Type B pancreatic cell (in vitro differentiated cells): ENCODE measurements around the gene PEX14. TPM values are rescaled to one million over a fixed set of nuclear protein-coding genes. Genes with fewer than 3 reads are reported as not detected.

Experiments used
- DNase-seq: peaks from one replicate; pipeline ENCODE4 v3.0.0; 2021; ENCODE audit warnings: mixed read lengths; ENCODE audit not compliant: unreplicated experiment; ENCODE audit errors: extremely low spot score
- H3K27ac Mint-ChIP-seq: 2 replicates; pipeline ENCODE4 v1.8.0; 2021; ENCODE audit warnings: mild to moderate bottlenecking, mixed read lengths
- H3K27me3 Mint-ChIP-seq: 2 replicates; pipeline ENCODE4 v1.8.0; 2021; ENCODE audit warnings: mixed read lengths
- H3K36me3 Mint-ChIP-seq: 2 replicates; pipeline ENCODE4 v1.8.0; 2021; ENCODE audit warnings: mixed read lengths
- H3K4me1 Mint-ChIP-seq: one replicate; pipeline ENCODE4 v1.8.0; 2021; ENCODE audit warnings: mixed read lengths; ENCODE audit not compliant: unreplicated experiment
- H3K4me3 Mint-ChIP-seq: 2 replicates; pipeline ENCODE4 v1.8.0; 2021; ENCODE audit warnings: mild to moderate bottlenecking, mixed read lengths
- H3K9me3 Mint-ChIP-seq: 2 replicates; pipeline ENCODE4 v1.8.0; 2021; ENCODE audit warnings: mixed read lengths
- total RNA-seq: library from RNA; stranded (reverse); gene quantifications from 2 replicates; pipeline ENCODE4 v1.2.1, GENCODE V29; 2021; ENCODE audit warnings: low replicate concordance
- TF ChIP-seq, protein P1 (sequence below): fragments of 200-600 bp; sonication (generic); conservative IDR thresholded peaks from 2 replicates; pipeline ENCODE4 v1.5.0; 2021; ENCODE audit warnings: antibody characterized with exemption, mild to moderate bottlenecking

PEX14 gene
- total RNA-seq, 1 donor from 2014 or later, result 22.5 TPM

DNA sequence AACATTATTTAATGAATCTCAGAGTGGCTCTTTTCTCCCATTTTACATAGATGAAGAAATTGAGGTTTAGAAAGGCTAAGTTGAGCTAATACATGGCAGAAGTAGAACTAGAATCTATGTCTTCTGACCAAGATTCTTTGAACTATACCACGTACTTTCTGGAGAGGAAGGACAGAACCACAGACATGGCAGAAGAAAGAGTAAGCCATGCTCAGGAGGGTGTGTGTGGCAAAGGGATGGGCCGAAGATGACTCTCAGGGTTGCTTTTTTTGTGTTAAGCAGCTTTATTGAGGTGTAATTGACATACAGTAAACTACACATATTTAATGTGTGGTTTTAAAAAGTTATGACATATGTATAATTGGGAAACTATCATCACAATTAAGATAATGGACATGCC, 69.5 kb downstream of the PEX14 start:
- H3K4me1 Mint-ChIP-seq, result peaks cover 19% of the 10 kb centered on the region
- TF ChIP-seq, protein P1, sequence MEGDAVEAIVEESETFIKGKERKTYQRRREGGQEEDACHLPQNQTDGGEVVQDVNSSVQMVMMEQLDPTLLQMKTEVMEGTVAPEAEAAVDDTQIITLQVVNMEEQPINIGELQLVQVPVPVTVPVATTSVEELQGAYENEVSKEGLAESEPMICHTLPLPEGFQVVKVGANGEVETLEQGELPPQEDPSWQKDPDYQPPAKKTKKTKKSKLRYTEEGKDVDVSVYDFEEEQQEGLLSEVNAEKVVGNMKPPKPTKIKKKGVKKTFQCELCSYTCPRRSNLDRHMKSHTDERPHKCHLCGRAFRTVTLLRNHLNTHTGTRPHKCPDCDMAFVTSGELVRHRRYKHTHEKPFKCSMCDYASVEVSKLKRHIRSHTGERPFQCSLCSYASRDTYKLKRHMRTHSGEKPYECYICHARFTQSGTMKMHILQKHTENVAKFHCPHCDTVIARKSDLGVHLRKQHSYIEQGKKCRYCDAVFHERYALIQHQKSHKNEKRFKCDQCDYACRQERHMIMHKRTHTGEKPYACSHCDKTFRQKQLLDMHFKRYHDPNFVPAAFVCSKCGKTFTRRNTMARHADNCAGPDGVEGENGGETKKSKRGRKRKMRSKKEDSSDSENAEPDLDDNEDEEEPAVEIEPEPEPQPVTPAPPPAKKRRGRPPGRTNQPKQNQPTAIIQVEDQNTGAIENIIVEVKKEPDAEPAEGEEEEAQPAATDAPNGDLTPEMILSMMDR, result no peak
- no peak overlapping the region for H3K4me3 Mint-ChIP-seq
- H3K36me3 Mint-ChIP-seq, result peaks cover 16% of the 10 kb centered on the region
- H3K27ac Mint-ChIP-seq, result no peak overlapping the region
- H3K9me3 Mint-ChIP-seq, result no peaks in the 10 kb centered on the region
- DNase-seq, result no peak
- no peaks in the 10 kb centered on the region for H3K27me3 Mint-ChIP-seq

- Mint-ChIP-seq H3K9me3 (no peaks in the 10 kb centered on the region), H3K4me1 (peaks cover 17% of the 10 kb centered on the region), H3K27ac (no peak overlapping the region), H3K36me3 (peaks cover 20% of the 10 kb centered on the region), H3K27me3 (no peaks in the 10 kb centered on the region), H3K4me3 (no peak overlapping the region)
- TF ChIP-seq, protein P1, result no peak
- DNase-seq, result no peak
These were observed 72.1 kb downstream of the PEX14 start for GRCh38 chr1:10546896-10547295.

DNA sequence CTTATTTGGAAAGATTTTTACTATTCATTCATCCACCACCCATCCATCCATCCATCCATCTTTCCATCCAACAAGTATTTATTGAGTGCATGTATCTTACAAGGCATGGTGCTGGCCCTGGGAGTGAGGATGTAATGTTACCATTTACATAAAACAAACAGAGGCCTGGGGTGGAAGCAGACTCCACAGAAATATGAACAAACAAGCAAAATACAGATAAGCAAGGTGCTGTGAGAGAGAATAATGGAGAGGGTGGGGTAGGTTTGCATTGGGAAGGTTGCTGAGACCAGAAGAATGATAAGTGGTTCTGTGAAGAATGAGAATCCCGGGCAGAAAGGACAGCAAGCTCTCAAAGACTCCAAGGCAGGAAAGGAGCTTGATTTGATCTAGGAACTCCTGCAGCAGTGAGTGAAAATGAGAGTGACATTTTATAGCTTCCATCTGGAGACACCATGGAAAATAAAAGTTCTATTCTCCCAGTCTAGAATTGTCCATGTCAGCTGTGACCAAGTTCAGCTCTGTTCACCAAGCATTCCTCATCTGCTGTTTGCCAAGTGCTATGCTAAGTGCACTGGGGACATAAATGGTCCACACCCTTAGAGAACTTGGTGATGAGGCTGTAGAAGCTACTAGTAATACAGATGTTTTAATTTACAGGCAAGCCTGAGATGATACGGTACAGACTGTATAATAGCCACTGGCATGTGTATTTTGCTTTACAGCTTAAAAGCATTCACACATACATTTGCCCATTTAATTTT, 75.3 kb downstream of the PEX14 start:
- H3K4me1 Mint-ChIP-seq, result peaks cover 29% of the 10 kb centered on the region
- no peak overlapping the region for H3K4me3 Mint-ChIP-seq
- no peak for DNase-seq

DNA sequence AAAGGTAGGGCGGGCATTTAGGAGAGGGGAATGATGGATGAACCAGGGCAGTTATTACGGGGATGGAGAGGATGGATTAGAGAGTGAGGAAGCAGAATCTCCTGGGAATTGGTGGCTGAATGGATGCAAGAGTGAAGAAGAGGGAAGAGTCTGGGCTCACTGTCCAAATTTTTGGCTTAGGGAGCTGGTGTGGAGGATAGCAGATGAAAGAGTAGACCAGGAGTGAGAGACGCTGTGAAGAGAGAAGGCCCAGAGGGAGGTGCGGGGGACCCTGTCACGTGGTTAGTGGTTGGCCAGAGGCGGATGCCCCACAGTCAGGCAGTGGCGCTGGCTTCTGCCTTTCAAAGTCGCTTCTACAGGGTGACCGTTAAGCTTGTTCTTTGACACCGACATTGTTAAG, 78.4 kb downstream of the PEX14 start:
- Mint-ChIP-seq H3K4me1 (peaks cover 47% of the 10 kb centered on the region), H3K27ac (no peak overlapping the region), H3K27me3 (no peaks in the 10 kb centered on the region), H3K4me3 (no peak overlapping the region), H3K9me3 (no peaks in the 10 kb centered on the region), H3K36me3 (peaks cover 7% of the 10 kb centered on the region)
- TF ChIP-seq, protein P1, result no peak
- DNase-seq, result no peak

More for the DNA sequence above, 75.3 kb downstream of the PEX14 start:
- Mint-ChIP-seq H3K27ac (no peak overlapping the region), H3K36me3 (peaks cover 8% of the 10 kb centered on the region), H3K27me3 (no peaks in the 10 kb centered on the region), H3K9me3 (no peaks in the 10 kb centered on the region)
- TF ChIP-seq, protein P1, result no peak

- H3K27ac Mint-ChIP-seq, result peak overlapping the region; percentile 91
- TF ChIP-seq, protein P1, result no peak
- peak overlapping the region; percentile 66 for H3K4me3 Mint-ChIP-seq
- H3K9me3 Mint-ChIP-seq, result no peaks in the 10 kb centered on the region
- peaks cover 35% of the 10 kb centered on the region for H3K4me1 Mint-ChIP-seq
- H3K36me3 Mint-ChIP-seq, result peaks cover under 1% of the 10 kb centered on the region
- no peaks in the 10 kb centered on the region for H3K27me3 Mint-ChIP-seq
- DNase-seq, result no peak
These were observed 81.1 kb downstream of the PEX14 start for GRCh38 chr1:10555635-10556429.
